Body of pancreas (tissue), 4 donors: Measurements from ENCODE around the gene NMRAL1. TPM values are rescaled to one million over a fixed set of nuclear protein-coding genes. Genes with fewer than 3 reads are reported as not detected.

ENCODE experiments used
- ATAC-seq: fragments of 150-250 bp; one replicate; pipeline ENCODE4 v1.9.1; 2016
- DNase-seq, 4 donors: peaks; one replicate each; pipeline ENCODE4 v3.0.0-alpha.2; 2019
- H3K27ac ChIP-seq, 4 donors: fragments of 200-600 bp; sonication (generic); 1 replicate in 3 of 4; 2 replicates in 1 of 4; pipeline versions ENCODE4 v1.5.1 to v1.6.1; 2016 to 2019; ENCODE audit warnings: mild to moderate bottlenecking in 1 of 4, mixed read lengths in 1 of 4, moderate library complexity in 1 of 4
- H3K27me3 ChIP-seq, 2 donors: fragments of 200-600 bp; sonication (generic); one replicate each; pipeline ENCODE4 v1.6.0; 2016; ENCODE audit warnings: mild to moderate bottlenecking in 1 of 2
- H3K36me3 ChIP-seq, 2 donors: fragments of 200-600 bp; sonication (generic); replicated peaks in 1 of 2; 2 replicates each; pipeline ENCODE4 v1.5.1; 2016; ENCODE audit warnings: low read depth in 2 of 2; ENCODE audit not compliant: insufficient read depth in 1 of 2
- H3K4me1 ChIP-seq: fragments of 200-600 bp; sonication (generic); one replicate; pipeline ENCODE4 v1.6.0; 2016
- H3K4me3 ChIP-seq, 2 donors: fragments of 200-600 bp; sonication (generic); 1 replicate in 1 of 2; 2 replicates in 1 of 2; pipeline ENCODE4 v1.5.1; 2016 to 2019
- H3K9me3 ChIP-seq, 3 donors: fragments of 200-600 bp; sonication (generic); 1 replicate in 2 of 3; 2 replicates in 1 of 3; pipeline ENCODE4 v1.5.1; 2016
- POLR2A ChIP-seq, 3 donors: fragments of 450-650 bp; IDR thresholded peaks; one replicate each; pipeline ENCODE4 v1.6.1; 2016; ENCODE audit warnings: antibody characterized with exemption in 3 of 3, mild to moderate bottlenecking in 2 of 3
- WGBS, 2 donors: methylation state at CpG; one replicate each; pipeline ENCODE4 v1.1.5; 2017; 5-methylcytosine and 5-hydroxymethylcytosine counted together
- intact Hi-C: fragments of 100-400 bp; cut with DNase I; formaldehyde crosslinking; loops from one replicate; pipeline ENCODE4 v1.15.1; 2023
- total RNA-seq, 2 donors: library from RNA; depleted of rRNA; stranded (reverse); fragments of >200 nt; gene quantifications; one replicate each; pipeline ENCODE4 v1.1.0, GENCODE V29; 2016
- TF ChIP-seq, protein P1 (sequence below), 7 experiments: fragments of 450-650 bp in 4 of 7; fragments of 200-600 bp in 3 of 7; sonication (generic) in 3 of 7; IDR thresholded peaks; one replicate each; pipeline ENCODE4 v1.5.1; 2016 to 2019; ENCODE audit warnings: antibody characterized with exemption in 7 of 7

Gene NMRAL1
- total RNA-seq, 2 donors from 2014 or later: 36.3 to 43.8 TPM

- TF ChIP-seq, protein P1, sequence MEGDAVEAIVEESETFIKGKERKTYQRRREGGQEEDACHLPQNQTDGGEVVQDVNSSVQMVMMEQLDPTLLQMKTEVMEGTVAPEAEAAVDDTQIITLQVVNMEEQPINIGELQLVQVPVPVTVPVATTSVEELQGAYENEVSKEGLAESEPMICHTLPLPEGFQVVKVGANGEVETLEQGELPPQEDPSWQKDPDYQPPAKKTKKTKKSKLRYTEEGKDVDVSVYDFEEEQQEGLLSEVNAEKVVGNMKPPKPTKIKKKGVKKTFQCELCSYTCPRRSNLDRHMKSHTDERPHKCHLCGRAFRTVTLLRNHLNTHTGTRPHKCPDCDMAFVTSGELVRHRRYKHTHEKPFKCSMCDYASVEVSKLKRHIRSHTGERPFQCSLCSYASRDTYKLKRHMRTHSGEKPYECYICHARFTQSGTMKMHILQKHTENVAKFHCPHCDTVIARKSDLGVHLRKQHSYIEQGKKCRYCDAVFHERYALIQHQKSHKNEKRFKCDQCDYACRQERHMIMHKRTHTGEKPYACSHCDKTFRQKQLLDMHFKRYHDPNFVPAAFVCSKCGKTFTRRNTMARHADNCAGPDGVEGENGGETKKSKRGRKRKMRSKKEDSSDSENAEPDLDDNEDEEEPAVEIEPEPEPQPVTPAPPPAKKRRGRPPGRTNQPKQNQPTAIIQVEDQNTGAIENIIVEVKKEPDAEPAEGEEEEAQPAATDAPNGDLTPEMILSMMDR (IDR thresholded peaks at IDR 0.05): no peak
- no peak for TF ChIP-seq POLR2A (IDR thresholded peaks at IDR 0.05)
- intact Hi-C loops: no loop called here
- 15 to 28% methylated on average over 3 of the region's 3 CpGs for WGBS, 2 donors
- Histone ChIP-seq H3K36me3 (peaks cover 0 to 2% of the 10 kb centered on the region in 2 donors), H3K4me3 (no peak overlapping the region), H3K27ac (peak overlapping the region; percentile 63 to 81 (median 74)), H3K4me1 (peaks cover 62% of the 10 kb centered on the region), H3K27me3 (no peaks in the 10 kb centered on the region), H3K9me3 (no peaks in the 10 kb centered on the region)
- peak in 3 of 4 donors; percentile 50 to 60 (median 59) for DNase-seq
- ATAC-seq: peak; percentile 78
Measured at GRCh38 chr16:4500272-4500671, 25.8 kb upstream of the NMRAL1 start.

- WGBS, 2 donors: 90 to 92% methylated on average over 4 of the region's 4 CpGs
- no peaks in the 10 kb centered on the region for H3K27me3 ChIP-seq
Measured at GRCh38 chr16:4499196-4499555, 24.8 kb upstream of the NMRAL1 start.

GRCh38 chr16:4498546-4499195 is 24.2 kb upstream of the NMRAL1 start:
- 35 to 45% methylated on average over 8 of the region's 8 CpGs for WGBS, 2 donors
- H3K4me1 ChIP-seq: peaks cover 72% of the 10 kb centered on the region

More at GRCh38 chr16:4499196-4499555, 24.8 kb upstream of the NMRAL1 start:
- intact Hi-C loops: loop anchor here (10.0 kb wide), 1 partner anchor 64 kb away; no protein-coding TSS in a partner anchor
- H3K27ac ChIP-seq: peak overlapping the region in 3 of 4 donors; percentile 14 to 50 (median 27)
- TF ChIP-seq, protein P1 (IDR thresholded peaks at IDR 0.05): no peak
- no peak for TF ChIP-seq POLR2A (IDR thresholded peaks at IDR 0.05)
- H3K4me3 ChIP-seq: no peak overlapping the region
- peaks cover 0 to 2% of the 10 kb centered on the region in 2 donors for H3K36me3 ChIP-seq
- no peaks in the 10 kb centered on the region for H3K9me3 ChIP-seq
- no peak for ATAC-seq
- H3K4me1 ChIP-seq: peaks cover 72% of the 10 kb centered on the region
- DNase-seq: no peak

DNA sequence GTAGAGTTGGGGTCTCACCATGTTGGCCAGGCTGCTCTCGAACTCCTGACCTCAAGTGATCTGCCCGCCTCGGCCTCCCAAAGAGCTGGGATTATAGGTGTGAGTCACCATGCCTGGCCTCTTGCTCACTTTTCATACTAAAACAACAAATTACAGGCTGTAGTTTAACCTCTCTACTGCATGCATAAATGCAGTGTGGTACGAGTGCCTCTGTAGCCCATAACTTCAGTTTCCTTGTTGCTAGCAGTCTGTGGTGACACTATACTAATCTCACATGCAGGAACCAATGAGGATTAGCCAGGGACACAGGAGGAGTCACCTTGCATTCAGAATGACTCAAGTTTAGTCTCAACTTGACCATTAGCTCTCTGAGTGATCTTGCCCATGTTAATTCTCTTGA is 21.9 kb upstream of the NMRAL1 start:
- peaks cover 61% of the 10 kb centered on the region for H3K4me1 ChIP-seq
- peak overlapping the region in 1 of 4 donors; percentile 6 for H3K27ac ChIP-seq
- H3K27me3 ChIP-seq: no peaks in the 10 kb centered on the region
- no peak for ATAC-seq
- no peak overlapping the region for H3K4me3 ChIP-seq
- WGBS, 2 donors: 90 to 93% methylated on average over 4 of the region's 4 CpGs
- TF ChIP-seq POLR2A (IDR thresholded peaks at IDR 0.05): no peak
- DNase-seq: no peak
- intact Hi-C loops: loop anchor here (10.0 kb wide), 1 partner anchor 62 kb away; no protein-coding TSS in a partner anchor
- peaks cover 0 to 2% of the 10 kb centered on the region in 2 donors for H3K36me3 ChIP-seq
- H3K9me3 ChIP-seq: no peaks in the 10 kb centered on the region

More at GRCh38 chr16:4498546-4499195, 24.2 kb upstream of the NMRAL1 start:
- no peaks in the 10 kb centered on the region for H3K27me3 ChIP-seq
- DNase-seq (no peak), ATAC-seq (no peak)
- intact Hi-C loops: loop anchor here (10.0 kb wide), 1 partner anchor 64 kb away; no protein-coding TSS in a partner anchor
- TF ChIP-seq, protein P1 (IDR thresholded peaks at IDR 0.05): no peak
- TF ChIP-seq POLR2A (IDR thresholded peaks at IDR 0.05): no peak
- H3K4me3 ChIP-seq: no peak overlapping the region
- peaks cover 0 to 2% of the 10 kb centered on the region in 2 donors for H3K36me3 ChIP-seq
- no peaks in the 10 kb centered on the region for H3K9me3 ChIP-seq
- peak overlapping the region in 3 of 4 donors; percentile 14 to 50 (median 27) for H3K27ac ChIP-seq

DNA sequence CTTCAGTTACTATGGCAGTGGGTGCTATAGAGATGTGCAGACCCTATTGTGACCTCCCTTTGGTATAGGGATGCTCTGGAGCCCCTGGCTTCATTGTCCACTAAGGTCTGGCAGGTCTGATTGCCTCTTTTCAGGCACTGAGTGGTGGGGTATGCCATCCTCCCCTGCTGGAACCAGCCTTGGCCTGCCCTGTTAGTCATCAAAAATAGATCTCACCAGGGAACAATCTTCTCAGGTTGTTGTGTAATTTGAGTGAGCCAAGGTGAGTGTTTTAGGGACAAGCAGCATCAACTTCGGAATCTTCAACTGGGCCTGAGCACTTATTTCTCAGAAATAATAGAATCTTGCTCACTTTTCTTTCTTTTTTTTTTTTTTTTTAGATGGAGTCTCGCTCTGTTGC is 21.3 kb upstream of the NMRAL1 start:
- no peak for TF ChIP-seq POLR2A (IDR thresholded peaks at IDR 0.05)
- TF ChIP-seq, protein P1 (IDR thresholded peaks at IDR 0.05): no peak
- H3K4me1 ChIP-seq: peaks cover 56% of the 10 kb centered on the region
- ATAC-seq: no peak
- no peak overlapping the region for H3K27ac ChIP-seq
- H3K36me3 ChIP-seq: peaks cover 0 to 2% of the 10 kb centered on the region in 2 donors
- no peaks in the 10 kb centered on the region for H3K27me3 ChIP-seq
- H3K4me3 ChIP-seq: no peak overlapping the region
- WGBS, 2 donors: 97 to 100% methylated on average over 2 of the region's 2 CpGs
- no peaks in the 10 kb centered on the region for H3K9me3 ChIP-seq
- DNase-seq: no peak
- intact Hi-C loops: loop anchor here (10.0 kb wide), 1 partner anchor 61 kb away; no protein-coding TSS in a partner anchor
